A549 (cell line): ENCODE data around the gene GGTLC2.
"Not testable (repeated sequence)": the region's sequence is repeated elsewhere in the genome, so short reads cannot be mapped to it uniquely, and the experiment has no call there.

Experiments
- EHMT2 ChIP-seq: fragments of 200-600 bp; sonication (generic); IDR thresholded peaks from 2 replicates; pipeline ENCODE4 v1.6.1; 2016; ENCODE audit warnings: antibody characterized with exemption, low read depth, mild to moderate bottlenecking, moderate library complexity
- NR3C1 ChIP-seq: fragments of >200 bp; sonication (Bioruptor Twin); formaldehyde crosslinking; IDR thresholded peaks from 3 replicates; pipeline ENCODE4 v1.6.1; 2017
- SMC3 ChIP-seq: fragments of >200 bp; sonication (Bioruptor Twin); formaldehyde crosslinking; IDR thresholded peaks from 3 replicates; pipeline ENCODE4 v1.6.1; 2018; ENCODE audit warnings: inconsistent platforms
- TF ChIP-seq, protein P1 (sequence below): IDR thresholded peaks from 2 replicates; pipeline ENCODE4 v1.6.1; 2012
- TF ChIP-seq, protein P2 (sequence below): fragments of 200-600 bp; sonication (generic); IDR thresholded peaks from 2 replicates; pipeline ENCODE4 v1.6.1; 2016; ENCODE audit warnings: antibody characterized with exemption, mild to moderate bottlenecking, moderate library complexity
- TF ChIP-seq, protein P3 (sequence below): fragments of >200 bp; sonication (Bioruptor Twin); formaldehyde crosslinking; IDR thresholded peaks from 3 replicates; pipeline ENCODE4 v1.5.1; 2016
- TF ChIP-seq, protein P4 (sequence below): fragments of >200 bp; sonication (Bioruptor Twin); formaldehyde crosslinking; IDR thresholded peaks from 3 replicates; pipeline ENCODE4 v1.6.1; 2016

DNA sequence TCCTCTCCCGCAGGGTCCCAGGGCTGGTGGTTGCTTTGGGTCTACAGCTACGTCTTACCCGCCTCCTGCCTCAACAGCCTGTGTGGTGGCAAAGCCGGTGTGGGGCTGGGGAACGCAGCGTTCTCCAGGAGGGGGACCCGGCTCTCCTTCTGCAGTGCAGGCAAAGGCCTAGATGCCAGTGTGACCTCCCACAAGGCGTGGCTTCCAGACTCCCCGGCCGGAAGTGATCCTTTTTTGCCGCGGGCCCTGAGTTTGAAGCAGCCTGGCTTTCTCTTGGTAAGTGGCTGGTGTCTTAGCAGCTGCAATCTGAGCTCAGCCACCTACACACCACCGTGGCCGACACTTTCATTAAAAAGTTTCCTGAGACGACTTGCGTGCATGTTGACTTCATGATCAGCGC is 6.1 kb upstream of the GGTLC2 start:
- TF ChIP-seq, protein P1, sequence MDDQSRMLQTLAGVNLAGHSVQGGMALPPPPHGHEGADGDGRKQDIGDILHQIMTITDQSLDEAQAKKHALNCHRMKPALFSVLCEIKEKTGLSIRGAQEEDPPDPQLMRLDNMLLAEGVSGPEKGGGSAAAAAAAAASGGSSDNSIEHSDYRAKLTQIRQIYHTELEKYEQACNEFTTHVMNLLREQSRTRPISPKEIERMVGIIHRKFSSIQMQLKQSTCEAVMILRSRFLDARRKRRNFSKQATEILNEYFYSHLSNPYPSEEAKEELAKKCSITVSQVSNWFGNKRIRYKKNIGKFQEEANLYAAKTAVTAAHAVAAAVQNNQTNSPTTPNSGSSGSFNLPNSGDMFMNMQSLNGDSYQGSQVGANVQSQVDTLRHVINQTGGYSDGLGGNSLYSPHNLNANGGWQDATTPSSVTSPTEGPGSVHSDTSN: not testable (repeated sequence)
- TF ChIP-seq, protein P2, sequence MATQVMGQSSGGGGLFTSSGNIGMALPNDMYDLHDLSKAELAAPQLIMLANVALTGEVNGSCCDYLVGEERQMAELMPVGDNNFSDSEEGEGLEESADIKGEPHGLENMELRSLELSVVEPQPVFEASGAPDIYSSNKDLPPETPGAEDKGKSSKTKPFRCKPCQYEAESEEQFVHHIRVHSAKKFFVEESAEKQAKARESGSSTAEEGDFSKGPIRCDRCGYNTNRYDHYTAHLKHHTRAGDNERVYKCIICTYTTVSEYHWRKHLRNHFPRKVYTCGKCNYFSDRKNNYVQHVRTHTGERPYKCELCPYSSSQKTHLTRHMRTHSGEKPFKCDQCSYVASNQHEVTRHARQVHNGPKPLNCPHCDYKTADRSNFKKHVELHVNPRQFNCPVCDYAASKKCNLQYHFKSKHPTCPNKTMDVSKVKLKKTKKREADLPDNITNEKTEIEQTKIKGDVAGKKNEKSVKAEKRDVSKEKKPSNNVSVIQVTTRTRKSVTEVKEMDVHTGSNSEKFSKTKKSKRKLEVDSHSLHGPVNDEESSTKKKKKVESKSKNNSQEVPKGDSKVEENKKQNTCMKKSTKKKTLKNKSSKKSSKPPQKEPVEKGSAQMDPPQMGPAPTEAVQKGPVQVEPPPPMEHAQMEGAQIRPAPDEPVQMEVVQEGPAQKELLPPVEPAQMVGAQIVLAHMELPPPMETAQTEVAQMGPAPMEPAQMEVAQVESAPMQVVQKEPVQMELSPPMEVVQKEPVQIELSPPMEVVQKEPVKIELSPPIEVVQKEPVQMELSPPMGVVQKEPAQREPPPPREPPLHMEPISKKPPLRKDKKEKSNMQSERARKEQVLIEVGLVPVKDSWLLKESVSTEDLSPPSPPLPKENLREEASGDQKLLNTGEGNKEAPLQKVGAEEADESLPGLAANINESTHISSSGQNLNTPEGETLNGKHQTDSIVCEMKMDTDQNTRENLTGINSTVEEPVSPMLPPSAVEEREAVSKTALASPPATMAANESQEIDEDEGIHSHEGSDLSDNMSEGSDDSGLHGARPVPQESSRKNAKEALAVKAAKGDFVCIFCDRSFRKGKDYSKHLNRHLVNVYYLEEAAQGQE: not testable (repeated sequence)
- TF ChIP-seq EHMT2, SMC3, NR3C1: not testable (repeated sequence)
- TF ChIP-seq, protein P3, sequence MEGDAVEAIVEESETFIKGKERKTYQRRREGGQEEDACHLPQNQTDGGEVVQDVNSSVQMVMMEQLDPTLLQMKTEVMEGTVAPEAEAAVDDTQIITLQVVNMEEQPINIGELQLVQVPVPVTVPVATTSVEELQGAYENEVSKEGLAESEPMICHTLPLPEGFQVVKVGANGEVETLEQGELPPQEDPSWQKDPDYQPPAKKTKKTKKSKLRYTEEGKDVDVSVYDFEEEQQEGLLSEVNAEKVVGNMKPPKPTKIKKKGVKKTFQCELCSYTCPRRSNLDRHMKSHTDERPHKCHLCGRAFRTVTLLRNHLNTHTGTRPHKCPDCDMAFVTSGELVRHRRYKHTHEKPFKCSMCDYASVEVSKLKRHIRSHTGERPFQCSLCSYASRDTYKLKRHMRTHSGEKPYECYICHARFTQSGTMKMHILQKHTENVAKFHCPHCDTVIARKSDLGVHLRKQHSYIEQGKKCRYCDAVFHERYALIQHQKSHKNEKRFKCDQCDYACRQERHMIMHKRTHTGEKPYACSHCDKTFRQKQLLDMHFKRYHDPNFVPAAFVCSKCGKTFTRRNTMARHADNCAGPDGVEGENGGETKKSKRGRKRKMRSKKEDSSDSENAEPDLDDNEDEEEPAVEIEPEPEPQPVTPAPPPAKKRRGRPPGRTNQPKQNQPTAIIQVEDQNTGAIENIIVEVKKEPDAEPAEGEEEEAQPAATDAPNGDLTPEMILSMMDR: not testable (repeated sequence)
- TF ChIP-seq, protein P4, sequence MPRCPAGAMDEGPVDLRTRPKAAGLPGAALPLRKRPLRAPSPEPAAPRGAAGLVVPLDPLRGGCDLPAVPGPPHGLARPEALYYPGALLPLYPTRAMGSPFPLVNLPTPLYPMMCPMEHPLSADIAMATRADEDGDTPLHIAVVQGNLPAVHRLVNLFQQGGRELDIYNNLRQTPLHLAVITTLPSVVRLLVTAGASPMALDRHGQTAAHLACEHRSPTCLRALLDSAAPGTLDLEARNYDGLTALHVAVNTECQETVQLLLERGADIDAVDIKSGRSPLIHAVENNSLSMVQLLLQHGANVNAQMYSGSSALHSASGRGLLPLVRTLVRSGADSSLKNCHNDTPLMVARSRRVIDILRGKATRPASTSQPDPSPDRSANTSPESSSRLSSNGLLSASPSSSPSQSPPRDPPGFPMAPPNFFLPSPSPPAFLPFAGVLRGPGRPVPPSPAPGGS: not testable (repeated sequence)
